Bronchial epithelial cell (primary cell): ENCODE data around the gene N4BP2. TPM values are rescaled to one million over a fixed set of nuclear protein-coding genes. Genes with fewer than 3 reads are reported as not detected.
"Not testable (repeated sequence)": the region's sequence is repeated elsewhere in the genome, so short reads cannot be mapped to it uniquely, and the experiment has no call there.

ENCODE experiments used
- DNase-seq: peaks from one replicate; pipeline ENCODE4 v3.0.0-alpha.2; 2010; ENCODE audit warnings: low read depth
- FAIRE-seq: peaks from 2 replicates; lab custom pipeline; 2011; peaks lifted over from hg19 to GRCh38; lab: Jason Lieb, UNC
- H3K27me3 ChIP-seq: 2 replicates; pipeline ENCODE4 v1.5.1; 2011; ENCODE audit warnings: low read length; ENCODE audit not compliant: control insufficient read depth, insufficient read depth
- H3K36me3 ChIP-seq: 2 replicates; pipeline ENCODE4 v1.5.1; 2011; ENCODE audit warnings: low read length; ENCODE audit not compliant: control insufficient read depth, insufficient read depth
- H3K4me3 ChIP-seq: 2 replicates; pipeline ENCODE4 v1.5.1; 2011; ENCODE audit warnings: mild to moderate bottlenecking, low read depth, low read length, control low read depth
- CTCF ChIP-seq: IDR thresholded peaks from 2 replicates; pipeline ENCODE4 v1.5.1; 2011; ENCODE audit warnings: mild to moderate bottlenecking, moderate library complexity, low read length, control low read depth, inconsistent platforms; ENCODE audit not compliant: insufficient read depth, severe bottlenecking
- total RNA-seq: library from RNA; depleted of rRNA; stranded (reverse); fragments of >200 nt; gene quantifications from 2 replicates; pipeline ENCODE4 v1.2.1, GENCODE V29; 2014

Gene N4BP2
- total RNA-seq, 1 donor from 2014 or later = 9.0 TPM

GRCh38 chr4:40059362-40059761 is 2.7 kb downstream of the N4BP2 start:
- no peak for TF ChIP-seq CTCF
- no peak for FAIRE-seq

GRCh38 chr4:40065010-40065409 is 8.4 kb downstream of the N4BP2 start:
- Histone ChIP-seq H3K27me3 (no peaks in the 10 kb centered on the region), H3K36me3 (no peaks in the 10 kb centered on the region), H3K4me3 (no peak overlapping the region)
- no peak for TF ChIP-seq CTCF
- DNase-seq = no peak
- FAIRE-seq = no peak

More at GRCh38 chr4:40059362-40059761, 2.7 kb downstream of the N4BP2 start:
- no peaks in the 10 kb centered on the region for H3K36me3 ChIP-seq
- DNase-seq = peak; percentile 9
- no peaks in the 10 kb centered on the region for H3K27me3 ChIP-seq
- H3K4me3 ChIP-seq = no peak overlapping the region

- Histone ChIP-seq H3K27me3 (no peaks in the 10 kb centered on the region), H3K36me3 (no peaks in the 10 kb centered on the region), H3K4me3 (no peak overlapping the region)
- FAIRE-seq = no peak
- no peak for DNase-seq
- no peak for TF ChIP-seq CTCF
Measured at GRCh38 chr4:40066651-40067050, 10.0 kb downstream of the N4BP2 start.

GRCh38 chr4:40070387-40070786 is 13.7 kb downstream of the N4BP2 start:
- H3K27me3 ChIP-seq = no peaks in the 10 kb centered on the region
- no peak overlapping the region for H3K4me3 ChIP-seq
- TF ChIP-seq CTCF = no peak
- DNase-seq (no peak), FAIRE-seq (no peak)
- peaks cover 3% of the 10 kb centered on the region for H3K36me3 ChIP-seq

GRCh38 chr4:40086421-40086820 is 29.8 kb downstream of the N4BP2 start:
- FAIRE-seq (no peak), DNase-seq (no peak)
- Histone ChIP-seq H3K27me3 (no peaks in the 10 kb centered on the region), H3K36me3 (no peaks in the 10 kb centered on the region), H3K4me3 (no peak overlapping the region)
- TF ChIP-seq CTCF = no peak

- no peak for TF ChIP-seq CTCF
- Histone ChIP-seq H3K27me3 (no peaks in the 10 kb centered on the region), H3K36me3 (no peaks in the 10 kb centered on the region), H3K4me3 (no peak overlapping the region)
- FAIRE-seq = no peak
- no peak for DNase-seq
Measured at GRCh38 chr4:40087799-40088366, 31.2 kb downstream of the N4BP2 start.

- FAIRE-seq, H3K36me3 ChIP-seq, DNase-seq, H3K4me3 ChIP-seq, H3K27me3 ChIP-seq: not testable (repeated sequence)
Measured at GRCh38 chr4:40093400-40093799, 36.8 kb downstream of the N4BP2 start.
